Fibroblast of upper back skin (primary cell): ENCODE data around the gene RUNX1.
A peak's percentile ranks its signal among the peaks of the same experiment; 100 is the strongest.

ENCODE experiments used
- DNase-seq: peaks from one replicate; pipeline ENCODE4 v3.0.0-alpha.2; 2013

Gene RUNX1

GRCh38 chr21:35035581-35035980 lies 13.5 kb downstream of the RUNX1 start:
- no peak for DNase-seq

DNA sequence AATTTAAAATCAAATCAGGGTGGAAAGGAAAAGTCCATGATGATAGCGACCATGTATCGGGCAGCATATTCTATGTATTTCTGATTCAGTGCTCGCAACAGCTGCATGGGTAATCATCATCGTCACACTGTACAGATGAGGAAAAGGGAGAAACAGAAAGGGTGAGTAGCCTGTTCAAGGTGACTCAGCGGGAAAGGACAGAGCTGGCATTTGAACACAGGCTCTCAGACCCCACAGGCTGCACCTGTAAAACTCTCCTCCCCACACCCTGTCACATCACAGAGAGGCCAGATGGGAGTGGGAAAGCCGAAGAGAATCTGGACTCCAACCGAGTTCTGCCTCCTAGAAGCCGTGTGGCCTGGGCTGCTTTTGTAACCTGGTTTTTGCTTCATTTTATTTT lies 14.0 kb downstream of the RUNX1 start:
- no peak for DNase-seq

- no peak for DNase-seq
Measured at GRCh38 chr21:35034203-35034926, 14.7 kb downstream of the RUNX1 start.

DNA sequence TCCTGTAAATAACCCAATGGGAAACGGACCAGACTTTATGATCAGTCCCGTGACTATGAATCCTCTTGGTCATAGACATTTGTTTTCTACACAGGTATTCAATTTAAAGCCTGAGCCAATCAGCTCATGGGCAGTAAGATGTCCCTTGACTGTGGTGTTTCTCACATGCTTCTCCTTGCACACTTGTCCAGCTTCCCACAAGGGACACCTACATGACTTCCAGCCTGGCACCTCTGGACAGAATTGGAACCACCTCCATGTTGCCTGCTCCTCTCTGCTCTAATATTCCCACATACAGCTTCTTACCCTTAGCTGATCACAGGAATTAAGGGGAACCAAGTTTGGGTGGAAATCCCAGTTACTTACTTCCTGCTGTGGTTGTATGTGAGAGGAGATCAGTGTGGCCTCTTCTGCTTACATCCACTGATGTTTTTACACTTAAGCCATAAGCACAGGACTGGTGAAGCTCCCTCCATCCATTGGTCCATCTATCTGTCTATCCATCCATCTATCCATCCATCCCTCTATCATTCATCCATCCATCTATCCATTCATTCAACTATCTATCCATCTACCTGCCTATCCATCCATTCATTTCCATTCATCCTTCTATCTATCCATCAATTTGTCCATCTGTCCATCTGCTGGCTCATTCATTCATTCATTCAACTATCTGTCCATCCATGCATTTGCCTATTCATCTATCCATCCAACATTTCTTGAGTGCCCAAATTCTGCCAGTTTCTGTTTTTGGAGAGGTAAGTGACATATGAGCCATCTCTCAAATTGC lies 16.4 kb downstream of the RUNX1 start:
- DNase-seq = no peak

GRCh38 chr21:35028451-35028978 lies 20.6 kb downstream of the RUNX1 start:
- no peak for DNase-seq

GRCh38 chr21:35027563-35028450 lies 21.3 kb downstream of the RUNX1 start:
- no peak for DNase-seq

GRCh38 chr21:35026617-35027562 lies 22.2 kb downstream of the RUNX1 start:
- DNase-seq = no peak

- no peak for DNase-seq
Measured at GRCh38 chr21:35026153-35026500, 23.0 kb downstream of the RUNX1 start.

DNA sequence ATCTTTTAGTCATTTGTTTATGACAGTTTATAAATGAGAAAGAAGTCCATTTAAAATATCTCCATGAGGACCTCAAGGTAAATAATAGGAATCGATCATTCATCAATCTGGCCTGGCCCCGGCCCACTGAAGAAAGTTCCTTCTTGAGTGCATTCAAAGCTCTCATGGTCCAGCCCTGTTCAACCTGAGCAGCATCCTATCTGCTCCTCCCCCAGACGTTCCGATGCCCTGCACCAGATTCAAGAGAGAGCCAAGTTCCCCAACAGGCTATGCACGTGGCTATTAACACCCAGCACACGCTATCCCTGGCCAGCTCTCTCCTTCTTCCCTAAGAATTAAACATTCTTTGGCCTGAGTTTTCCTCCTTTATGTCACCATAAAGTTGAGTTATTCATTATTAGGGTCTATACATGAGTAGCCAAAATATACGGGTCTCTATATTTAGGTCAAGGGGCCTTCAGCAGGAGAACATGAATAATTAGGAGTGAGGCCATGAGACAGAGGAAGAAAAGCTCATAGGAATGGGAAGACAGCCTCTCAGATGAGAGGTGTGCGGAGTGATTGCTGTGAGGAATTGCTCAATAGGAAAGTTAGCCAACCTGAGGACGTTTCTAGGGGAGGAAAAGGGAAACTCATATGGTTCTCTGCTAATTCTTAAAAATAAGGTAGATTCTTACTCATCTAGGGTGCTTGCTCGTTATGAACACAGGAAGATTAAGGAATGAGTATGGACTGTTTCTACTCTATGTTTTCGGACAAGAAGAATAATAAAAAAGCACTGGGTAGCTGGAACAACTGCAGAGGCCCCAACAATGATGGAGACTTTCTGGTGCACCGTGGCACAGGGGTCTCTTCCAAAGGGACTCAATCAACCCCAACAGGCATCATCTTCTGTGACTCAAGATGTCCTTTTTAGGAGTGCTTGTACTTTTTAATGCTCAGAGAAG lies 23.6 kb downstream of the RUNX1 start:
- no peak for DNase-seq

DNA sequence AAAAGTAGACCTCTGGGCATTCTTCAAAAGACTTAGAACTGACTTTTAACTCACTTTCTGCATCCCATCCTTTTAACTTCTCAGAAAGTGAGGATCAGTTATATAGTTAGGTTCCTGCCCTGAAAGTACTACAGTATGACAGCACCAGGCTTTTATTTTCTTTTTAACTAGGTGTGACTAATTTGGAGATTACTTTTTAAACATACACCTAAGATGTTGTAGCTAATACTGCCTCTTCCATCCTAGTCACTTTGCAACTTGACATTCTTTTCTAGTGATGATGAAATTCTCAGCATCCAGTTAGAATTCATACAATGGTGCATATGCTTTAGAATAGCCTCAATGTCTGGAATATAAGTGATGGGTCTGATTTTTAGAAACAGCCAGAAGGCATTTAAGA lies 24.6 kb downstream of the RUNX1 start:
- DNase-seq = no peak

DNA sequence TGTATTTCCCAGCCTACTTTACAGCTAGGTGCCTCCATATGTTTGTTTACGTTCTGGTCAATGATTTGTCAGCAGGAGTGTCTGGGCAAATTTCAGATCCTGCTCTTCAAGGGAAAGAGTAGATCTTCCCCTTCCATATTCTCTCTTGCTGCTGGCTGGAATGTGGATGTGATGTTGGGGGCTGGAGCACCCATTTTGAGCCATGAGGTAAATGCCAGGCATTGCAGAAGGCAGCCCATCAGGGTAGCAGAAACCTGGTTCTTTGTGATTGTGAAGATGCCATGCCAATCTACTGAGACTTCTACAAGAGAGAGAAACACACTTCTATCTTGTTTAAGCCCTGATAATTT lies 25.1 kb downstream of the RUNX1 start:
- DNase-seq = no peak

GRCh38 chr21:35023396-35024070 lies 25.6 kb downstream of the RUNX1 start:
- no peak for DNase-seq

DNA sequence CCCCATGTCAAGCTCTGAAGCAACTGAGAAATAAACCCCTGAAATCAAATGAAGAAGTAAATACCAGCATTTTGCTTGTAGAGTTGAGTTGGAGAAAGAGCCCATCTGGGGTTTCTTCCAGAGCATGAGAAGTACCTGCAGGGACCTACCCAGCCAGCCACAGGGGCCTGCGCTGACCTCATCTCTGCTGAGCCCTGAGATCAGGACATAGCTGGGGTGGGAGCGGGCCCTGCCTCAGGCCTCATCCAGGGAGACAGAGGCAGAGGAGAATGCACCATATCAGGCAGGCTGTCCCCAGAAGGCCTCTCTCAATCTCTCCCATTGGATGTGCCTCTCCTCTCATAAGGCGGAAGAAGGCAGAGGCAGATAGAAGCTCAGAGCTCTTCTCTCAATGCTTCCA lies 27.6 kb downstream of the RUNX1 start:
- DNase-seq = no peak

GRCh38 chr21:35020902-35021301 lies 28.2 kb downstream of the RUNX1 start:
- peak; percentile 21 for DNase-seq

DNA sequence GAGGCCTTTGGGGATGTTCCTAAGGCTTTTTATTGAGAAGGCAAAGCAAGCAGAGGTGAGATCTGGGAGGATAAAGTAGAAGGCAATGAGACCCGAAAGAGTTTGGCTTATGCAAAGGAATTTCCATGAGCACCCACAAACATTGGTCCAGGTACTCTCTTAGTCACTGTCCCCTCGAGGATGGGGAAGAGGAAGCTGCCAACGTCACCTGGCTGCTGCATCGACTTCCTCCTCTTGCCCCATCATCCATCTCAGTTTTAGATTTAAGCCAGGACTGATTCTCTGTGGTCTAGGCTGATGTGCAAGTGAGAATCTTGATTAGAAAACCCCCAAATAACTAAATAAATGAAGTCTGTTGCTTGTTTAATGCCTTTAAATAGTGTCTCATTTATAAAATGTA lies 28.7 kb downstream of the RUNX1 start:
- DNase-seq = no peak

DNA sequence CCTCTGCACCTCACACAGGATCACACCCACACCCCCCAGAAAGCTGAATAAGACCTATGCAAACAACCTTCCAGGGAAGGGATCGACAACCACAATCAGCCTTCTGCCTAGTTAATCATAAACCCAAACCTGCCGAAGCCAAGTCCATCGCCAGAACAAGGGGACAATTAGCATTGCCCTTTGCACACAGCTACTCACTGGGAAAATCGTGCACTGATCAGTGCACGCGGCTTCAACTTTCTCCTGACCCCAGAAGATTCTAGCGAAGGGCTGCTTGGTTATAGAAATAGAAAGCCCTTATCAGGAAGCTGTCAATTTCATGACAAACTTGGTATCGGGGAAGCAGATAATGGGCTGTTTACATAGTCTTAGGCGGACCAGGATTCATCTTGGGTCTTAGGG lies 29.5 kb downstream of the RUNX1 start:
- no peak for DNase-seq

DNA sequence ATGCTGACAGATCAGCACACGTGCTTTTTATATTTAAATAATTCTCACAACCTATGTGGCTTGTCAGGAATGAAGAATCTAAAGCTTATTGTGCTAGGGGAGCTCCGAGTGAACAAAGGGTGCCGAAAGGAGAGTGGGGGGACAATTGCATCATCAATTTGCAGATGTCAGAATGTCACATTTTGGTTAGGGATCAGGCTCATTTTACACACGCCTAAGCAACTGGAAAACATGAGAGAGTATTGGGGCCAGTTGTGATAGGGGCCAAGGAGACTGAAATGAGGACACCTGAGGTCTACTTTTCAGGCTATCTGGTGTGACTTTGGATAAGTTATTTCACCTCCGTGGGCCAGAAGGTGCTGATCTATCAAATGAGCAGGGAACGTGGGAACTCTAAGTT lies 31.8 kb downstream of the RUNX1 start:
- DNase-seq = no peak

- no peak for DNase-seq
Measured at GRCh38 chr21:35016517-35017188, 32.4 kb downstream of the RUNX1 start.

- no peak for DNase-seq
Measured at GRCh38 chr21:35016071-35016470, 33.0 kb downstream of the RUNX1 start.
